ENCODE results near the gene EGLN2.
A peak's percentile ranks its signal among the peaks of the same experiment; 100 is the strongest.
"Not testable (repeated sequence)": the region's sequence is repeated elsewhere in the genome, so short reads cannot be mapped to it uniquely, and the experiment has no call there.

EGLN2 gene

DNA sequence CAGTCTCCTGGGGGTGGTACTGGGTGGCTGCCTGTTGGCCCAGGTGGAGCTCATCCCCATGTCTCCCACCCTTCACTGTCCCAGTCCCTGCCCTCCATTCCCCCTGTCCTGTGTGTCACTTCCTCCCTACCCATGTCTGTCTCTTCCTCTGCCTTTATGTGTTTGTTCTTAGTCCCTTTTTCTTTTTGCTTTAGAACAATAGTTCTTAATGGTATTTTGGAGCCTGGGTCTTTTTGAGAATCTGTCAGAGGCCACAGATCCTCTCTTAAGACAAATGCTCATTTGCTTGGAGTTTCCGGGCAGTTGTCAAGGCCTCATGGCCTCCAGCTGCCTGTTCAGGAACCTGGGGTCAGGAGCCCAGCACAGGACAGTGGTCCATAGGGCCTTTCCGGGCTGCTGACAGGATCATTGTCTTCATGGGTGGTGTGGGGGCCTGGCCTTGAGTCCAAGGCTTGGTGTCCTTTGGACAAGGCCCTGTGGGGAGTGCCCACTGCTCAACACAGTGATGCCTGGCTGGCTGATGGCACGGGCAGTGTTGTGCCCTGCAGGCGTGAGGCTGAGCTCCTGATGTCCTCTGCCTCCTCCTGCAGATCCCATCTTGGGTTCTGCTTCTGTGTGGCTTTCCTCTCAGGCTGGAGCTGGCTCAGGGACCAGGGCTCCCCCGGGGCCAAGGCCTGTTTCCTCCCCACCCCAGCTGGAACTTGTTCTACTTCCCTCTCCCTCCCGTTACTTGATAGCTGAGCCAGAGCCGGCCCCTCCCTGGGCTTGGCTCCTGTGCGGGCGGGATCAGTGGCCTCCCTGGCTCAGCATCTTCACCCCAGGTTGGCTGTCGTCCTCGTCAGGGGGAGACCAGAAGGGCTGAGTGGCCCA lies 3.5 kb downstream of the EGLN2 start:
- no peak for DNase-seq (ENCODE audit: low read depth)

DNA sequence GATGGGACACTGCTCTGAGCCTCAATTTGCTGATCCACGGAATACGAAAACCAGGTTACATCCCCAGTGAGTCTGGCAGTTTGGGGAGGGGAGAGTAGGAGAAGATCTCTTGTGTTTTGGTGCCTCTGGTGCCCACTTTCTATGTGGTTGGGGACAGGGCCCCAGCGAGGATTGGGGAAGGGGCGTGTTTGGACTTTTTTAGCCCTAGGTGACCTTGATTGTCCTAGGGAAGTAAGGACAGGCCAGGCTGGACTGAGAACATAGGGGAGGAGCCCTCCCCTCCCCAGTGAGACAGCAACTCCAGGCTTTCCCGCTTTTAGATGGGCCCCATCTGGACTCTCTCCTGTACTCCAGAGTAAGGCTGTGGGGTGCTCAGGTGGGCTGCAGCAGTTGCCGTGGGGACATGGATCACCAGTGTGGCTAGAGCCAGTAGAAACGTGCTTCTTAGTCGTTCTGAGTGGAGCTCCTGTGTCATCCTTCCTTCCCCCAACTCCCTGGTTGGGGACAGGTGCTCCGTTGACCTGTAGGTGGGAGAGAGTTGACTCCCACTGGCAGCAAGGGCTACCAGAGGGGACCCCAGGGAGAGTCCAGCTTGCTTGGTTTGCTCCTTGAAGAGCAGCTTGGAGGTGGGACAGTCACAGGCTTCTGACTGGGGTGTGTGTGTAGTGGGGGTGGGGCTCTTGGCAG lies 4.3 kb downstream of the EGLN2 start:
- DNase-seq (ENCODE audit: low read depth), result no peak

DNA sequence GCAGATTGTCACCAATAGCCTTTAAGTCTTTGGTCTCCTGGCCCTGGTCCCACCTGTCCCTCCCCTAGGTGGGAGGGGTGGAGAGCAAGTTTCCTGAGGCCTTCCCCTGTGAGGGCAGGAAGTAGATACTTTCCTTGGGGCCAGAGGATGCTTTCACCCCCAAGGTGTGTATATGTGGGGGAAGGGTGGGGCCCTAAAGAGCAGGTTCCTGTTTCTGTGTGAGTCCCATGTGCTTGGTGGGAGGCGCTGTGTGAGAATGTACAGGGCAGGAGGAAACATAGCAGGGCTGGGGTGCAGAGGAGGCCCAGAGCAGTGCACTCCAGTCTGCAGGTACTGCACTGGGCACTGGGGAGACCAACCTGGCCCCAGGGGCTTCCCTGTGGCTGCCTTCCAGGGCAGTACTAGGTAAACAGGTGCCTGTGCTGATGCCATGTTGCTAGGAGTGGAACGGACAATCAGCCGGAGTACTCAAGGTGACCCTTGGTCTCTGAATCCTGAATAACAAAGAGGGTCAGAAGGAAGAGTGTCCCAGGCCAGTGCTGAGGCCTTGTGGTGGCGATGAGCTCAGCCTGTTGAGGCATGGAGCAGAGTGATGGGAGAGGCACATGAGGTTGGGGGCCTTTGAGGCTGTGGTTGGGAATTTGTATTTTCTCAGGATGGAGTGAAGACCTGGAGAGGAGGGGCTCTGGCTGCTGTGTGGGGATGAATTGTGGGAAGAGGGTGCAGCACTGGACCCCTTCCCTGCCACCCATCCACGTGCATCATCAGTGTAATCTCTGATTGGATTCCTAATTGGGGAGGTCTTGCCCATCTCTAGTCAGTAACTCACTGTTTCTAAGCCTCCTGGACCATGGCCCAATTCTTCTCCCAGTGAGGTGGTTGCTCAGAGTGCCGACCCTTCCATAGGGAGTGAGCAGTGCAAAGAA lies 5.1 kb downstream of the EGLN2 start:
- DNase-seq (ENCODE audit: low read depth), result peak; percentile 36

DNA sequence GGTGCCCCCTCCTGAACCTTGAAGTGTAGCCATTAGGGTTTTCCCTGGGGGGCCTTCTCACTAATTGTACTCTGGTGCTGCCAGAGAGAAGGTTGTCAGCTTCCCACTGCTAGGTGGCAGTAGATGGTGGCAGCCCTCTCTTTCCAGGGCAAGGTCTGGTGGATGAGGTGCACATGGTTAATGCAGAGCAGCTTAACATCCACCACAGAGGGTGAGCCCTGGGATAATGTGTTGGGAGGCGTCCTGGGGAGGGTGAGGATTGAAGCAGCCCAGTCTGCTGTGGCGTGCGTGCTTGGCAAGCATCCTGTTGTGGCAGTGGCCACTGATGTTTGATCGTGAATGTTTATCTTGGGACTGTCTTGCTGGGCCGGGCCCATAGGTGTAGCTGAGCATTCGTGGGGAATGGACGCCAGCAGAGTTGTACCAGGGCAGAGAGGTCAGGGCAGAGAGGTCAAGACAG lies 5.8 kb downstream of the EGLN2 start:
- no peak for DNase-seq (ENCODE audit: low read depth)

DNA sequence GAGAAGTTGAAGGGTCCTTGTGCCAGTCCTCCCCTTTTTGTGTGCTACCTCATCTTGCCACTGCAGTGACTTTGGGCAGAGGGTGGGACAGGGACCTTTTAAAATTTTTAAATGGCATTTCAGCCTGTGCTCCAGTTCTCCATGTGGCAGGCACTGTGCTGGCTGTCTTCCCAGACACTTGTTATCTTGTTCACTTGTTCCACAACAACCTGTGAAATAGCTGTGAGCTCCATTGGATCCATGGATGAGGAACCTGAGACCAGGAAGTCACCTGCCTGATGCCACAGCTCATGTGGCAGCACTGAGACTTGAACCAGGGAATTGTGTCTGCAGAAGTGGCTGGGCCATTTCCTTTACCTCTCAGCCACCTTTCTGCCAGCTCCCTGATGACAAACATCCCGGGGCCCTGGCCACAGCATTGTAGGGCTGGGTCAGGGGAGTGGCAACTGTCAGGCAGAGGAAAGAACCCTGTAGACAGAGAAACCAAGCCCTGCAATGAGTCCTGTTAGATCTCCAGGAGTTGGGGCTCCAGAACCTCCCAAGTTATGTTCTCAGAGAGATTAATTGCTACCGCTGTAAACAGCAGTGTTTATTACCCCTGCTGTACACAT lies 6.4 kb downstream of the EGLN2 start:
- DNase-seq (ENCODE audit: low read depth), result no peak

DNA sequence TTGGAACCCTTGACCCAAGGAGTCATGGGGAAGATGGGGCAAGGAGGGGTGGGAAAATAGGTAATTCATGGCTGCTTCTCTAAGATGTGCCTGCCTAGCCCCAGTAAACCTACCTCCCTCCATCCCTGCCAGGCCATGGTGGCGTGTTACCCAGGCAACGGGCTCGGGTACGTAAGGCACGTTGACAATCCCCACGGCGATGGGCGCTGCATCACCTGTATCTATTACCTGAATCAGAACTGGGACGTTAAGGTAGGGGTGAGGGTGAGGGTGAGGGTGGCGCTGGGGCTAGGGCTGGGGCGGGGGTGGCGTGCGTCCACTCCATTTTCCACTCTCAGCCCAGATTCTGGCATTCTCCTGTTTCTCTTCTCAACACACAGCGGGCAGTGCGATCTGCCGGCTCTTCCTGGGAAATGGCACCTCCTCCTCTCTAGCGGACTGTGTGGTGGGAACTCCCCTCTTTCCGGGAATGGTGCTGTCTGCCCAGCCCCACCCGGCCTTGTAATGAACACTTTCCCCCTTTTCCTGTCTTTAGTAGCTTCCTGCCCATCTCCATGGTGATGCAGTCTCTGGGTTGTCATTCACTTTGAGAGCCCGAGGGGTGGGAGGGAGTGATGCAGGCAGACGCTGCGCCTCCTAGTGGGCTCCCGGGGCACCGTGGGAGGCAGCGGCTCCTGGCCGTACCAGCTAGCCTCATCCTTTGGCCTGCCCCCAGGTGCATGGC lies 7.6 kb downstream of the EGLN2 start:
- peak; percentile 79 for DNase-seq (ENCODE audit: low read depth)

DNA sequence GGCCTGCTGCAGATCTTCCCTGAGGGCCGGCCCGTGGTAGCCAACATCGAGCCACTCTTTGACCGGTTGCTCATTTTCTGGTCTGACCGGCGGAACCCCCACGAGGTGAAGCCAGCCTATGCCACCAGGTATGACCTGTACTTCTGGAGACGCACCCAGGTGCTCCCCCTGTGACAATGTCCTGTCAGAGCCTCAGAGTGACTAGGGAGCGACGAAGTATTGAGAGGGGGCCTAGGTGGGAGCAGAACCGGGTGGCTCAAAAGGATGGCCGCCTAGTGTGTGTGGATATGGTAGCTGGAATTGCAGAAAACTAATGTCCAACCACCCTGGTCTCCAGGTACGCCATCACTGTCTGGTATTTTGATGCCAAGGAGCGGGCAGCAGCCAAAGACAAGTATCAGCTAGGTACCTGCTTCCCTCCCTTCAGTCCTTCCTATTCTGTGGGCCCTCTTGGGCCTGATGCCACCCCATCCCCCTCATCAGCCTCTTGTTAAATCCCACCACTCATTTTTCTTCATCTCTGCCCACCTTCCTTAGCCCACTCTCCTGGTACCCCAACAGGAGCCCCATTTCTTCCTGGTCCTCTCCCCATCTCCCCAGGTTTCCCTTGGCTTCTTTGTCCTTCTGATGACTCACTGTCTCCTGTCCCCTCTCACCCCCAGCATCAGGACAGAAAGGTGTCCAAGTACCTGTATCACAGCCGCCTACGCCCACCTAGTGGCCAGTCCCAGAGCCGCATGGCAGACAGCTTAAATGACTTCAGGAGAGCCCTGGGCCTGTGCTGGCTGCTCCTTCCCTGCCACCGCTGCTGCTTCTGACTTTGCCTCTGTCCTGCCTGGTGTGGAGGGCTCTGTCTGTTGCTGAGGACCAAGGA lies 8.4 kb downstream of the EGLN2 start:
- no peak for DNase-seq (ENCODE audit: low read depth)

DNA sequence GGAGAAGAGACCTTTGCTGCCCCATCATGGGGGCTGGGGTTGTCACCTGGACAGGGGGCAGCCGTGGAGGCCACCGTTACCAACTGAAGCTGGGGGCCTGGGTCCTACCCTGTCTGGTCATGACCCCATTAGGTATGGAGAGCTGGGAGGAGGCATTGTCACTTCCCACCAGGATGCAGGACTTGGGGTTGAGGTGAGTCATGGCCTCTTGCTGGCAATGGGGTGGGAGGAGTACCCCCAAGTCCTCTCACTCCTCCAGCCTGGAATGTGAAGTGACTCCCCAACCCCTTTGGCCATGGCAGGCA lies 9.0 kb downstream of the EGLN2 start:
- no peak for DNase-seq (ENCODE audit: low read depth)

DNA sequence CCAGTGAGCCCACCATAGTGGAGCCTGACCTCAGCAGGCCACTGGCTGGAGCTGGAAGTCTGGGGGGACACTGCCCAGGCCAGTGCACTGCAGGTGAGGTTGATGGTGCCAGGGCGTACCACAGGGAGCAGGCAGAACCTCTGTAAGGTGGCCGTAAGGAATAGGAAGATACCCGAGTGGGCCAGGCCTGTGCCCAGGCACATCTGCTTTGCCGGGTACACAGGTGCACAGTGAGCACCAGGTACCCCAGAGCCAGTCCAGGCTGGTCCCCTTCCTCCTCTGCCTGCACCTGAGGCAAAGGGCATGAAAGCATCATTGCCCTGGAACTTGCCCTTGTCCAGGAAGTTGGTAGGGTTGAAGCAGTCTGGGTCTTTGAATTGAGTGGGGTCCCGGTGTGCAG lies 9.5 kb downstream of the EGLN2 start:
- no peak for DNase-seq (ENCODE audit: low read depth)

DNA sequence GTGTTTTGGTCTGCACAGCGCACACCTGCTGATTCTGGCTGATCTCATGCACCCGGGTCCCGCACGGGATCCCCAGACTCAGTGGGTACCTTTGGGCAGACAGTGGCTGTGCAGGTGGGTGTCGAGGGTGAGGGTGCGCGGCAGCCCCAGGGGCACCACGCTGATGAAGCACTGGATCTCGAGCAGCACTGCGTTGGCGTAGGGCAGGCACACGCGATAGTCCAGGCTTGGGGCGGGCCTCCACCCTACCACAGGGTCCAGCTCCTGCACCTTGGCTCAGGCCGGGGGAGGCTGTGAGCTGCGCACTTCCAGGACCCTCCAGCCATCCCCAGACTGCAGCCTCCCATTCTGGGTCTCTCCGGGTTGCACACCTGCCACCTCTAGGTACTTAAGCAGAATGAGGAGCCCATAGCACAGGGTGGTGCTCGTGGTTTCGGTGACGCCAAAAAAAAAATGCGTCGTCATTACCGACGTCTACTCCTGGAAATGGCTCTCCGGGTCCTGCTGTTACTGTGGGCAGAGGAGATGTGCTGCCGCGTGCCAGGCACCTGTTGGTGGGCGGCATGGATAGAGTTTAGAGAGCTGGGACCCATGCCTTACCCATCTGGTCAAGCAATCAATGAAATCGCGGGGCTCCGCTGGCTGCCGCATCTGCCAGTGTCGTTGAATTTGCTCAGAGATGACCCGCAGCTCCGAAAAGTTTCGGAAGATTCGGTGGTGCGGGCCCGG lies 10.5 kb downstream of the EGLN2 start:
- no peak for DNase-seq (ENCODE audit: low read depth)

DNA sequence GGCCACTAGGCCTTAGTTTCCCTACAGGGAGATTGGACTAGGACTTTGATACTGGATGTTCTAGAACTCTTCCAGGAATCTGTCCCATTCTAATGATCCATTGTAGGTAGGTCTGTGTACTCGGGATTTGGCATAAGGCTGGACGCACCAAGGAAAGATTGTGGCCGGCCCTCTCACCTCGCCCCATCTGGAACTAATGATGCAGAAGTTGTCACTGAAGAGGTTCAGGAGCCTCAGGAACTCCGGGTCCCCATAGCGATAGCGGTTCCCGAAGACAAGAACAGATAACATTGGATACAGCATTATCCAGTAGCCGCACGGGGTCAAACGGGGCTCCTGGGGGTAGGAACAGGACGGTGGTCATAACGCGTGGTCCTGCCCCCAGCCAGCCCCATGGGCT lies 11.2 kb downstream of the EGLN2 start:
- no peak for DNase-seq (ENCODE audit: low read depth)

DNA sequence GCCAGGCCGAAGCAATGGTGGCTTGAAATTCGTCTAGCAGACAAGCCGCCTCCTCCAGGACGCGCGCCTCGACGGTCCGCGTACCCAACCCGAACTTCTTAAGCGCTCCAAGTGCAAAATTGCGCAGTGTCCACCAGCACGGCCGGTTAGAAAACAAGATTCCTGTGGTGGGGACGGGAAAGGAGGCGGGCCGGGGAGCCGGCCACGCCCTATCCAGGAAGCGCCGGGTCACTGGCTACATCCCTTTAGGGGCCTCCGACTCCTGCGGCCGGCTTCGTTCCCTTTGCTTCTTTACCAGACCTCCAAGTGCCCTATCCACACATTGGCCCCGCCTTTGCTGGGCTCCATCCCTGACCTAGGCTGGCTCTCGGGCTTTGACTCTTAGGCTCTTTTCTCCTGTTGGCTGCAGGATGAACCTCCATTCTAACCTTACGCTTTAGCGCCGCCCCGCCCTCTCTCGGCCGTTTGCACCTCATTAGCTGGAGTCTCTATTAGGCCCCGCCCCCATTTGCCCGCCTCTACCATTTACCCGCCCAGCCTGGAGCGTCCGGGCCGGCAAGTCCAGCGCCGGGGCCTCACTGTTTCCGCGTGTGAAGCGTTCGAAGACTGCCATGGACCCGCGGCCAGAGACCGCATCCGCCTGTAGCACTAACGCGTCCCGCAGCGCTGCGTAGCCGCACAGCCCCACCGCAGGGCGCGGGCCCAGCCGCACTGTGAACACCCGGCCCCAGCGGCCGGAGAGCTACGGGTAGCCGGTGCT lies 11.8 kb downstream of the EGLN2 start:
- DNase-seq (ENCODE audit: low read depth), result peak; percentile 38

DNA sequence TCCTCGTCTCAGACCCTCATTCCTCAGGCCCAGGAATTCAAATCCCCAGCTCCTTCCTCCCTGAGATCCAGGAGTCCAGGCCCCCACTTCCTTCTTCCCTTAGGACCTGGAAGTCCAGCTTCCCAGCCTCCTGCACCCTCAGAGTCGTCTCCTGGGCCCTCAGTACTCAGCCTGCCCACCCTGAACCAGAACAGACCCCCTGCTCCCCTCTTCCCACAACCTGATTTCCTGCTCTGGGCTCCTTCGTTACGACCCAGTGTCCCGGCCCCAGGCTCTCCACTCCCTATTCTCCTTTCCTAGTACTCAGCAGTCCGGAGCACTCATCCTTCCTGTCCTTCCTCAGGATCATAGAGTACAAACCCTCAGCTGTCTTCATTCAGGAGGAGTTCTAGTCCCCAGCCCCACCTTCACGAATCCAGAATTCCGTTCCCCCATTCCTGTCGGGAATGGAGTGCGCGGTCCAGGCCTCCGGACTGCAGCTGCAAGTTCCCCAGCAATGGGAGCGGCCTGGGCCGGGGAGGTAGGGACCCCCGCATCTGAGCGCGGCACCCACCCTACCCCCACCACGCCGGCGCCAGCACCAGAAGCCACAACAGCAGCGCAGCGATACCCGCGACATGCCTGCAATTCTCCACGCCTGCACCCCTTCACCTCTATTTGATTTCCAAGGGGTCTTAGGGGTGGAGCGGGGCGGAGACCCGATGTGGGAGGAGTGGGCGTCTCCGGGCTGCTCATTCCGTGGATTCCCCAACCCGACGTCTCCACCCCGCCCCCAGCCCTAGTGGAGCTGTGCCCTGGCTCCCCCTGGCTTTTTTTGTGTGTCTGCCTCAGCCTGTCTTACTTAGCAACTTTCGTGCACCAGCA lies 12.7 kb downstream of the EGLN2 start:
- no peak for DNase-seq (ENCODE audit: low read depth)

DNA sequence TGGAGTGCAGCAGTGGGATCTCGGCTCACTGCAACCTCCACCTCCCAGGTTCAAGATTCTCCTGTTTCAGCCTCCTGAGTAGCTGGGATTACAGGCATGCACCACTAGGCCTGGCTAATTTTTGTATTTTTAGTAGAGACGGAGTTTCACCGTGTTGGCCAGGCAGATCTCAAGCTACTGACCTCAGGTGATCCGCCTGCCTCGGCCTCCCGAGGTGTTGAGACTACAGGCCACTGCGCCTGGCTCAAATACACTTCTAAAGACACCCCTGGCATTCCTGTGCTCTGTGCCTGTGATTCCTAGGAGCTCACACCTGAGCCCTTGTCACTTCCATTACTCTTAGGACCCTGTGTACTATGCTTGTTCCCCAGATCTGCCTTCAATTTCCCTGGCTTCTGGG lies 13.6 kb downstream of the EGLN2 start:
- not testable (repeated sequence) for DNase-seq (ENCODE audit: low read depth)

DNA sequence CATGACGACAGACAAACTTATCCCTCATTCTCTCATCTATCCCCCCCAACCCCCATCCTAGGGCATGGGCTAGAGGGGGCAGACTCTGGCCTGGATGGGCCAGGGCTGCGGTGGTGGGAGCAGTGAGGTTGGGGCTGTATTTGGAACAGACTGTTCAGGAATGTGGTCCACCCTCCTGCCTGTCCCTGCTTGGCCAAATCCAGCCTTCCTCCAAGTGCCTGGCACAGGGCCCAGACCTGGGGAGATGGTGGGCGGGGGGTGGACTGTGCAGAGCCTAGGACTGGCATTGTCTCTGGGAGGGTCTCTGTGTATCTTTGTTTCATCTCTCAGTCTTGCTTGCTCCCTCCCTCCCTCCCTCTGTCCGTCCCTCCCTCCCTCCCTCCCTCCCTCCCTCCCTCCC lies 14.2 kb downstream of the EGLN2 start:
- DNase-seq (ENCODE audit: low read depth), result no peak

DNA sequence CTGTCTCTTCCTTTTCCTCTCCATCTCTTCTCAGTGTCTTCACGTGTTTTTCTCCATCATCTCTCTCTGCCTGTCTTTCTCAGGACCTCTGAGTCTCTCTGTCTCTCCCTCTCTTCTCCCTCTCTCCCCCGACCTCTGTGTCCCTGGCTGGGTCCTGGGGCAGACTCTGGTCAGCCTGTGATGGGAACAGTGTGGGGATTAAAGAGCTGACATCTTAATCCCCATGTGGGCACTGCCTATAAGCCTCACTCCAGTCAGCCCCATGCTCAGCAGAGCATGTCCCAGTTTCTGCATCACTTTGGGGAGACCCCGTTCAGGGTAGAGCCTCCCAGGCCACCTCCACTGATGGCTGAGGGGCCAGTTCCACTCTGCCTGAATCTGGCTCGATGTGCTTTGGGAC lies 16.2 kb downstream of the EGLN2 start:
- DNase-seq (ENCODE audit: low read depth), result no peak

DNA sequence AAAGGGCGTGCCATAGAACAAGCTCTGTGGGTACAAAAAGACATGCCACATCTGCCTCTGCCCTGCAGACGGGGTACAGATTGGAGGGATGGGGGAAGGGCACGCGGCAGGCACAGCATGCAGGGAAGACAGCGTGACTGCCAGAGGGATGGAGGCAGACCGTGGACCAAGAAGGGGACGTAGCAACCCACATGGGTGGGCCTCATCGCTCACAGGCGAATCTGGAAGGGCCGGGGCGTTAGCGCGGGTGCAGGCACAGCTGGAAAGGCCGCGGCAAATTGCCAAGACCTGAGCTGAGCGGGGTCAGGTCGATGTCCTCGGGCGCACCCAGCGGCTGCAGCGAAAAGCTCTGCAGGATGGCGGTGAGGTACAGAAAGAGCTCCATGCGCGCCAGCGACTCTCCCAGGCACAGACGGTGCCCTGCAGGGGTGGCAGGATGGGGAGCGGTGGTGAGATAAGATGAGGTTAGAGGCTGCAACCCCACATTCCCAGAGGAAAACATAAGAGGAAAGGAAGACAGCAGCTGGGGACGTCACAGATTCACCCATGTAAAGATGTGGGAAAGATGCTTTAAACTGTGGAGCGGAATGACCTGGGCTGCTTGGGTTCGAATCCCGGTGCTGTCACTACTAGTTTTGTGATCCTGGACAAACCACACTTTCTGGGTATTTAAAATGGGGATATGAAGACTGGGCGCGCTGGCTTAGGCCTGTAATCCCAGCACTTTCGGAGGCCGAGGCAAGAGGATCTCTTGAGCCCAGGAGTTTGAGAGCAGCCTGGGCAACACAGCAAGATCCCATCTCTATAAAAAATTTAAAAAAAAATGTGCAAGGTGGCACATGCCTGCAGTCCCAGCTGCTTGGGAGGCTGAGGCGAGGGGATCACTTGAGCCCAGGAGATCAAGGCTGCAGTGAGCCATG lies 19.7 kb downstream of the EGLN2 start:
- DNase-seq (ENCODE audit: low read depth), result peak; percentile 67
